ENCODE results near the gene DIDO1.
A peak's percentile ranks its signal among the peaks of the same experiment; 100 is the strongest.

DIDO1 gene

DNA sequence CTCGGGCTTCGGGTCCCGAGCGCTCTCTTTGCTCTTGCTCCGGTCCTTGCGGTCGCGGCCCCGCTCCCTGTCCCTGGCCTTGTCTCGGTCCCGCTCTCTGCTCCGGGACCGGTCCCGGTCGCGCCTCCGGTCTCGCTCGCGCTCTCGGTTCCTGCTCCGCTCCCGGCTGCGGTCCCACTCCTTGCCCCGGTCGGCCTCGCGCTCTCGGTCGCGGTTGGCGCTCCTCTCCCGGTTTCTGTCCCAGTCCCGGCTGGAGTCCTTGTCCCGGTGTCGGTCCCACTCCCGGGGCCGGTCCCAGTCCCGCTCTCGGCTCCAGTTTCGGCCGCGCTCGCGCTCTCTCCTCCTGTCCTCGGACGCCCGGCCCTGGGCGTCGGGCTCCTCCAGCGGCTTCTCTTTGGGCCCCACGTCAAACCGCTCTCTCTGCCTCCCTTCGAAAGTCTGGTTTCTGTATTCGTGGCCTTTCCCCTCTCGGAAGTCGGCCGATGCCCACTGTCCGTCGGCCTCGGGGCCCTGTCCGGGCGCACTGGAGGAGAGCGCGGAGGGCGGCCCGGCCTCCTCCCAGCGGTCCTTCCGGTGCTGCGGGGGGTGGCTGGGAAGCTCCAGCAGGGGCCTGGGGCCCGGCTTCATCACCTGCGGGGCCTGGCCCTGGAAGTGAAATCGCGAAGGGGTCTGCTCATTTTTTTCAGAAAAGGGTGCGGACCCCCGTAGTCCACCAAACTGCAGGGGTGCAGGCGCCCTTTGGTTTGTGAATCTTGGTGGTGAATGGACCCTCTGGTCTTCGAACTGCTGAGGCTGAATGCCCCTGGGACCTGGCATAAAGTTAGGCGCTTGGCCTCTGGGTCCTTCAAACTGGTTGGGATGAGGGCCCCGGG lies 46.8 kb downstream of the DIDO1 start:
- no peak for DNase-seq (ENCODE audit: low spot score)

DNA sequence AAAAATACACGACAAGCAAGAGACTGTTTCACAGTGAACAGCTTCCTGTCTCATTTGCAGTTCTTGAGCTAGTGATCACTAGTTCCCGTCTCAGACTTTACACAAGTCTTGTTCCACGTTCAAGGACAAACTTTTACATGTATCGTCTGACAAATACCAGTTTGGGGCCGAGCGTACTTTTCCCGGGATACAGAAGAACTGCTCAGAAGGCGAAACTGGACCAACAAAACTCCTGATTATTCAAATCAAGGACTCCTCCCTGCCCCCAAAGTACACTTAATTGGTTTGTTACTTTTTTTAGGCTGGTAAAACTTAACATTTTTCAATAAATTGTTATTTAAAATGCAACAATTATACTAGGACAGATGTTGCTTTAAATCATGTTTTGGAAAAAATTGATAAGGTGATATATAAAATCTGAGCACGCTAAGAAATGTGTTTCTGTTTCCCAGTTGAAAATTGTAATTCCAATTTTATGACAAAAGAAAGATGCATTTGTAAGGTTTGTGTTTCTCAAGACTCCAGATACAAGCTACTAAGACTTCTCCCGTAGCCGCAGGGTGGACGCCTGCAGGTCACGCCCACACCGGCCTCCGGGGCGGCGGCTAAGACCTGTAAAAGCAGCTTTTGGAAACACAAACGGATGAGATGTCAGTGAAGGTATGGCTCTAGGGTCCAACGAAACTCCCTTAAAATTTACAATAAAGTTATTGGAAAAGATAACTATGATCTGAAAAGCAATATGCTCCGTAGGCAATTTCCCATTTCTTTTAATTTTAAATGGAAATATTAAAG lies 47.9 kb downstream of the DIDO1 start:
- no peak for DNase-seq (ENCODE audit: low spot score)

DNA sequence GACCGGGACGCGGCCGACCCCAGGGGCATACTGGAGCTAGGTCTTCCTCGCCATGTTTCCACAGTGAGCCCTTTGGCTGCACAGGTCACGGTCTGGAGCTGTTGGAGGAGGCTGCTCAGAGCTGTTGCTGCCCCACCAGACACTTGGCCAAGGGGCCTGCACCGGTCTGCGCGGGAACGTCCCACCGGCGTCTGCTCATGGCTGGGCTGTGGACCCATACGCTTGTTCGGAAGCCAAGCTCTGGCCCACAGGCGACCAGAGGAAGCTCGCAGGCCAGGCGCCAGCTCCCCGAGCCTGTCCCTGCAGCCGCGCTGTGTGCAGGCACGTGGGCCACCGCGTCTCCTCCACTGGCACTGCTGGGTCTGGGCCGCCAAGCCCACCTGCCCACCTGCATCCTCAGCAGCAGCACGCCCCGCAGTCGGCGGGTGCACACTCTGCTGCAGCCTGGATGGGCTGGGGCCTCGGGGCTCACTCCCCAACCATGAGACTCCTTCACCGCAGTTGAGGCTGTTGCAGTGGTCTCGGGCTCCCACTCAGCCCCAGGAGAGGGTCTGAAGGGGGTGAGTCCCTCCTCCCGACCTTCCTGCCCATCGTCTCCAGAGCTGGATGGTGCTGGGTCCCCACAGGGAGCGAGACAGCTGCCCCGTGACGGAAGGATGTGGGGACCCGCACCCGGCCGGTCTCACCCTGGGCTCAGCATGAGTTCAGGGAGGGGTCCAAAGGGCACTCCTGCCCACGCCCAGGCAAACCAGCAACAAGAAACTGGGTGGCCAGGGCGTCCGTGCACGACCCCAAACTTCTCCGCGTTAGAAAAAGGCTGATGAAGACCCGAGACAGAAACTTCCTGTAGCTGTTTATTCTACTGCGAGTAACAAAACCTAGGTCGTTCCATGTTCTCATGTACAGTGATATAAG lies 49.1 kb downstream of the DIDO1 start:
- no peak for DNase-seq (ENCODE audit: low spot score)

DNA sequence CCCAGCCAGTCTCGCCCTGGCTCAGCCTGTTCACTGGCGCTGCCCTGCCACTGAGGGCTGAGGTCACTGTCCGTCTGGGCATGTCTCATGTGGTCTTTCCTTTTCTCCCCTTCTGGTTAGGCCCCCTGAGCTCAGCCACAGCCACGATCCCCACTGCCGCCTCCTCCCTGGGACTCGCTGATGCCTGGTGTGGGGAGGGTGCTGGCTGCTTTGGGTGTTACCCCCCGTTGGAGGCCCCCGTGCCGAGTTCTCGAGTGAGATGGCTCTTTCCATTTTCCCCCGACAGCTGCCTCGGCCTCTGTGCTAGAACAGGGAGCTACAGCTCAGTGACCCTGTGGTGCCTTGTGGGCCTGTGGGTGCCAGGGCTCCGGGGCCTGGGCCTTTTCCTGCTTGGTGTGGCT lies 49.8 kb downstream of the DIDO1 start:
- DNase-seq (ENCODE audit: low spot score) = no peak

DNA sequence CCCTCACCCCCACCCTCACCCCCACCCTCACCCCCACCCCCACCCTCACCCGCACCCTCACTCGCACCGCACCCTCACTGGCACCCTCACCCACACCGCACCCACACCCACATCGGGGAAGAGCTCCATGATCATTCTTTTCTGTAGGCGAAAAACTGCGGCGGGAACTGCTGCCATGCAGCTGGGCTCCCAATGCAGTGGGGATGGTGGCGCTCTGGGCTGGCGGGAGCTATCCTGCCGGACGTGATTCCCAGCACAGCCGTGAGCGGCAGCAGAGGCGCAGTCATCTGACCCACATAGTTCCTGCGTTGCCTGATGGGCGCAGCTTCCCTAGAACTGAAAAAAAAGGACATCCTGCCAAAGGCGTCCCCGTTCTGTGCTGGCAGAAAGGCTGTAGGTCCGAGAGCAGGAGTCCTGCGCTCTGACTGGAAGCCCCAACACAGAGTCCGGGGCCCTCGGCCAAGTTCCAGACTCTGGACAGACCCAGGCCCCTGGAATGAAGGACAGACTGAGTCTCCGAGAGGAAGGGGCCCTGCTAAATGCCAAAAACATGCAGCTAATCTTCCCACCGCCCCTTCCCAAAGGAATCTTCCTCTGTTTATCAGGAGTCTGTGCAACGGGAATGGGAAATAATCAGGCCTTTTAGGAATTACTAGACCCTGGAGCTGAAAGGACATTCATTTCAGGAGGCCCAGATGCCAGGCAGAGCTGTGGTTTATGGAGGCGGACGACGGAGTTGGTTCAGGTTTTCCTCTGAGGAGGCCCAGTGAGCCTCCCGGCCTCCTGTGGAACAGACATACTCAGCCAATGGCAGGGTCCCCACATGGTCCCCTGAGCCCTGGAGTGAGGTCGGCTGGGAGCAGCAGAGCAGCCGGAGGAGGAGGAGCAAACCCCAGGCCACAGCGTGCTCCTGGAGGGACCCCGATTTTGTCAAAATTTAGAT lies 50.6 kb downstream of the DIDO1 start:
- peak; percentile 81 for DNase-seq (ENCODE audit: low spot score)

DNA sequence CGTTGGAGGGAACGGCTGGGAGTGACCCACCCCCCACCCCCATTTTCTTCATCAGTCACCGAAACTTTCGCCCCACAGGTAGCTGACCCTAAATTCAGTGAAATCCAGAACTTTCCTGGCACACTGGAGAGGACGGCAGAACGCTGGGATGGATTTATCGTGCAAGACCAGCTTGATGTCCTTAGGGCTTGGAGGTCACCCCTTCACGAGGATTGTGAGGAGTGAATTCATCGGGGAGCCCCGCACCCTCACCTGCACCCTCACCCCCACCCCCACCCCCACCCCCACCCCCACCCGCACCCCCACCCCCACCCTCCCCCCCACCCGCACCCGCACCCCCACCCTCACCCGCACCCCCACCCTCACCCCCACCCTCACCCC lies 51.4 kb downstream of the DIDO1 start:
- no peak for DNase-seq (ENCODE audit: low spot score)

DNA sequence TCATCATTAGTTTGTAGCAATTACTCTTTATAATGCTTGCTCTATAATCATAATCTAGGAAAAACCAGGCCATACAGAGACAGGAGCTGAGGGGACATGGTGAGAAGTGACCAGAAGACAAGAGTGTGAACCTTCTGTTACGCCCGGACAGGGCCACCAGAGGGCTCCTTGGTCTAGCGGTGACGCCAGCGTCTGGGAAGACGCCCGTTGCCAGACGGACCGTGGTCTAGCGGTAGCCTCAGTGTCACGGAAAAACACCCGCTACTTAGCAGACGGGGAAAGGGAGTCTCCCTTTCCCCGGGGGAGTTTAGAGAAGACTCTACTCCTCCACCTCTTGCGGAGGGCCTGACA lies 52.6 kb downstream of the DIDO1 start:
- peak; percentile 43 for DNase-seq (ENCODE audit: low spot score)

DNA sequence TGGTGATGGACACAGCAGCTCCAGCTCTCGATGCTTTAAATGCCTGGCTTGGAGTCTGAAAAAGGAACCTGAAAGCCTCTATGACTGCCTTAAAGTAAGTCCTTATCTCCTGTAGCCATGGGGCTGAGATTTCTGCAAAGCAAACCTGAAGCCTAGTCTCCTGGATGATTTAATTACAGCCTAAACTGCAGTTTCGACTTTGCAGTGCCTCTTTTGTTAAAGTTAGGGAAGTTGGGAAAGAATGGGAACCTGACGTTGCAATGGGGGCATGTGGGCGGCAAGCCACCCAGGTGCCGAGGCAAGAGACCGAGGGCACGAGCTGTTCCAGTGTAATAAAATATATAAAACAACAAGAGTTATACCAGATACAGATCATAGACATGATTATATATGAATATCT lies 53.0 kb downstream of the DIDO1 start:
- no peak for DNase-seq (ENCODE audit: low spot score)

DNA sequence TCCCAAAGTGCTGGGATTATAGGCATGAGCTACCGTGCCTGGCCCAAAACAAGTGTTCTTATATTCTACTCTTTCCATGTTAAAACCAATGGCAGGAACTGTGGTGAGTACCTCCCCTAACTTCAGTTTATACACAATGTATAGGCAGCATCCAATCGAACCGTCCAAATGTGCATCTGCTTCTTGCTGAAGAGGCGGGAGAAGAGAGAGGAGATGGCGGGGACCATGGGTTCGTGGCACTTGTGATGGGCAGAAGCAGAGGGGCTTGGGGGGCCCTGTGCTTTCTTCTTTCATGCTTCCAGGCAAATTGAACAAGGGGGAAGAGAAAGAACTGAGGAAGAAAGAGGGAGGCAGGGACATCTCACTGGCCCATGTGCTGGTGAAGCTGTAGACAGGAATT lies 53.4 kb downstream of the DIDO1 start:
- DNase-seq (ENCODE audit: low spot score) = no peak

DNA sequence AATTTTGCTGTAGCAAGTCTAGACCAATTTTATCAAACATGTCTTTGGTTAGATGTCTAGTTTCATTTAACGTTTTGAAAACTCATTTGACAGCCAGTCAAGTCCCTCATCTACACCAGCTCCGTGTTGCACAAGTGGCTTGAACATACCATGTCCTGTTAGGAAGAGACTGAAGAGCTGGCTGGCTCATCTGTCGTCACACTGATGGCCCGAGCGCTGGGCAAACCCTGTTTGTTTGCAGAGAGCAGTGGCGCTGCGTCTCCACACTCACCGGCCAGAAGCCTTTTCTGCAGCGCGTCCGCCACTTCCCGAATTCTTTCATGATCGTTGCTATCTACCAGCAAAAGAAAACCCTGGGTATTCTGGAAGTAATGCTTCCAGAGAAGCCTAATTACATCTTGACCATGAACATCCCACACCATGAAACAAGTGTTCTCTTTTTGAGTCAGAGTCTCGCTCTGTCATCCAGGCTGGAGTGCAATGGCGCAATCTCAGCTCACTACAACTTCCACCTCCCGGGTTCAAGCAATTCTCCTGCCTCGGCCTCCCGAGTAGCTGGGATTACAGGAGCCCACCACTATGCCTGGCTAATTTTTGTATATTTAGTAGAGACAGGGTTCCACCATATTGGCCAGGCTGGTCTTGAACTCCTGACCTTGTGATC lies 54.0 kb downstream of the DIDO1 start:
- no peak for DNase-seq (ENCODE audit: low spot score)

DNA sequence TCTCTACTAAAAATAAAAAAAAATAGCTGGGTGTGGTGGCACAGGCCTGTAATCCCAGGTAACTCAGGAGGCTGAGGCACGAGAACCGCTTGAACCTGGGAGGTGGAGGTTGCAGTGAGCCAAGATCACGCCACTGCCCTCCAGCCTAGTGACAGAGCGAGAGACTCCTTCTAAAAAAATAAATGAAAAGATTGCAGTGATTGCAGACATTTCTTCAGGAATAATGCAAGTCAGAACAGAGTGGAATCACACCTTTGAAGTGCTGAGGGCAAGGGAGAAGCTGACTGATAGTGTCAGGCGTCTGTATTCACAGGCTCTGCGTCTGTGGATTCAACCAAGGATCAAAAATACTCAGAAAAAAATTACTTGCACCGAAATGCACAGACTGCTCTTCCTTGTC lies 62.1 kb downstream of the DIDO1 start:
- DNase-seq (ENCODE audit: low spot score) = no peak

DNA sequence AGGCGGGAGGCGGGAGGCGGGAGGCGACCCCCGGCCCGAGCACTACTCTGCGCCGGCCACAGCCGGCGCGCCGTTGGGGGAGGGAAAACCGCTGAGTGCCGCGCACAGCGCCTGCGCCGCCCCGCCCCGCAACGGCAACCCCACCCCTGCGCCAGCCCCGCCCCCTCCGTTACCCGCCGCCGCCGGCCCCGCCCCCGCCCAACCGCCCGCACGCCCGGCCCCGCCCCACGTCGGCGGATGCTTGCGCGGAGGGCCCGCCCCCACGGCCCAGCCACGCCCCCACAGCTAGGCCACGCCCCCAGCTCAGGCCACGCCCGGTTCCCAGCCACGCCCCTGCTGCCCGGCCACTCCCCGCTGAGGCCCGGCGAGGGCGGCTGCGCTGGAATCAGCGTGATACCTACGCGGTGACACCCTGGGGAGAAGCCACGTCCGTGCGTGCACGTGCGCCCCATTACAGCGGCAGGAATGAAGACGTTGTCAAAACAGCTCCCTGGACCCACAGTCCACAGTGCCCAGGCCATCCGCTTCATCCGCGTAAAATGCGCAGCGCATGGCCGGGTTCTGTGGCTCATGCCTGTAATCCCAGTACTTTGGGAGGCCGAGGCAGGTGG lies 64.5 kb downstream of the DIDO1 start, which contains the start of gene TCFL5:
Gene TCFL5, minus strand, starts transcription at position 97 of the 611 bp plus-strand sequence. CDS start 152 bp downstream, outside the sequence.
- peak; percentile 89 for DNase-seq (ENCODE audit: low spot score)

DNA sequence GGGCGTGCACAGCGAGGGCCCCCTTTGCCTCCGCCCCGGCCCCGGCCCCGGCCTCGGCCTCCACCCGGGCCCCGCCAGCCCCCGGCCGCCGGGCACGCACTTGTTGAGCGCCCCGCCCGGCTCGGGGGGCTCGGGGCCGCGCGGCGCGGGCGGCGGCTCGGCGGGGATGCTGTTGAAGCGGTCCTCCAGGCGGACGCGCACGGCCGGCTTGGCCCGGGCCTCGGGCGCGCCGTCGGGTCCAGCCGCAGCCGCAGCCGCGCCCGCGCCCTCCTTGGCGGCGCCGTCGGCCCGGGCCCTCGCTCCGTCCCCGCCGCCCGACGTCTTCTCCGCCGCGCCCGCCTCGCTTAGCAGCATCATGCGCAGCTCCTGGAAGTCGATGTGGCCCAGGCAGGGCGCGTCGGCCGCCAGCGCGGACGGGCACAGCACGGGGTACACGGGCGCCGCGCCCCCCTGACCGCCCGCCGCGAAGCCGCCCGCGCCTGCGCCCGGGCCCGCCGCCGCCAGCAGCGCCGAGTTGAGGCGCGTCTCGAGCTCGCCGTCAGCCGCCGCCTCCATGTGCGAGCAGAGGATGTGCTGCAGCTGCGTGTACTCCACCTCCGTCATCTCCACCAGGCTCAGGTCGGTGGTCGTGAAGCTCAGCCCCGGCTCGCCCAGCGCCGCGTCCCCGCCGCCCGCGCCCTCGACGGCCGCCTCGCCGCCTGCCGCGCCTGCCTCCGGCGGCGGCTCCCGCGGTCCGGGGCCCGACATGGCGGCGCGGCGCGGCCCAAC lies 65.2 kb downstream of the DIDO1 start:
- peak; percentile 29 for DNase-seq (ENCODE audit: low spot score)

DNA sequence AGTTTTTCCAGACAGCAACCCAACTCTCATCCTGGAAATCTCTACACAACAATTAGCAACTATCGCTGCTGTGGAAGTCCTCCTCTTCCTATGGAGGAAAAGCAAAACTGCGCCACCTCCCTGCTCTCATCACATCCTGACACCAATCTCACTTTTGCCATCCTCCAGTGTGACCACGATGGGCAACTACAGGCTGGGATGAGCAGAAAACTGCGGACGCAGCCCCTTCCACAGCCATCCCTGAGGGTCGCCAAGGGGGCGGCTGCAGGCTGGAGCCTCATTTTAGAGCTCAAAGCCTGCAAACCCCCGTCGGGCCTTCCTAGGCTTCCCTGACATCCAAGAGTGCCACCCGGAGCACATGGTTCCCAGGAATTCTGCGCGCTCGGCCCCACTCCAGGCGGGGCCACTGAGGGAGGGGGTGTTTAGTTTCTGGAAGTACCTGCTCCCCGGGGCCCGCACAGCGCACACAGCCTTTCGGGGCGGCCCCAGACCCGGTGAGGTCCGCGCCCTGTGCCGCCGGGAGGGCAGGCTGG lies 65.8 kb downstream of the DIDO1 start:
- DNase-seq (ENCODE audit: low spot score) = no peak

DNA sequence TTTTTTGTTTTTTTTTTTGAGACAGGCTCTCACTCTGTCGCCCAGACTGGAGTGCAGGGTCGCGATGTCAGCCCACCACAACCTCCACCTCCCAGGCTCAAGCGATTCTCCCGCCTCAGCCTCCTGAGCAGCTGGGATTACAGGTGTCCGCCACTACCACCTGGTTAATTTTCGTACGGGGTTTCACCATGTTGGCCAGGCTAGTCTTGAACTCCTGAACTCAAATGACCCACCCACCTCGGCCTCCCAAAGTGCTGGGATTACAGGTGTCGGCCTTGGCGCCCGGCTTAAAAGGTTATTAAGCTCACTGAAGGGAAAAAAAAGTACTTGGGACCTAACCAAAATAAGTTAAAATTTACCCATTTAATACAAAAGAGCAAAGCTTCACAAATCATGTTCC lies 66.6 kb downstream of the DIDO1 start:
- DNase-seq (ENCODE audit: low spot score) = no peak

DNA sequence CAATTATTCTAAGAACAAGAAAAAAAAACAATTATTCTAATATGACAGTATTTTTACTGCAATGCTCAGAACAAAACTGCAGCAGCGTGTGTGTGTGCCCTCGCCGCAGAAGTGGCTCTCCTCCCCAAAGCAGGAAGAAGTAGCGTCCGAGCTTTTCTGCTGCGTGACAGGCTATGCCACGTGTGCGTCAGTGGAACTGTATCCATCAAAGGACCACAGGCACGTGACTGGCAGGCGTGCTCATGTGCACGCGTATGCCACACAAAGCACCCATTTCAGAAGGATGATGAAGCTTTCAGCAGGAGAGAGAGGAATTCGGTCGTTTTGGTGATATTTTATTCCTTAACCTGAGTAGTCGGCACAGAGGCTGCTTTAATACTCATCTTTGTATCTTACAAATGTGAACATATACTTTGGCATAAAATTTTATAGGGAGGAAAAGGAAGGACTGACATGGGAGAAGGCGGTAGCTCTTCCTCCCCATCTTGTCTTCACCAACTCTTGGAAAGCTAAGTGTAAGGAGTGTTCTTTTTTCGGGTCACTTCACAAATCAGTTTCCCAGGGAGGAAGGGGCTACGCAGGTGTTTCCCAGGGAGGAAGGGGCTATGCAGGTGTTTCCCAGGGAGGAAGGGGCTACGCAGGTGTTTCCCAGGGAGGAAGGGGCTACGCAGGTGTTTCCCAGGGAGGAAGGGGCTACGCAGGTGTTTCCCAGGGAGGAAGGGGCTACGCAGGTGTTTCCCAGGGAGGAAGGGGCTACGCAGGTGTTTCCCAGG lies 68.1 kb downstream of the DIDO1 start:
- DNase-seq (ENCODE audit: low spot score) = no peak

DNA sequence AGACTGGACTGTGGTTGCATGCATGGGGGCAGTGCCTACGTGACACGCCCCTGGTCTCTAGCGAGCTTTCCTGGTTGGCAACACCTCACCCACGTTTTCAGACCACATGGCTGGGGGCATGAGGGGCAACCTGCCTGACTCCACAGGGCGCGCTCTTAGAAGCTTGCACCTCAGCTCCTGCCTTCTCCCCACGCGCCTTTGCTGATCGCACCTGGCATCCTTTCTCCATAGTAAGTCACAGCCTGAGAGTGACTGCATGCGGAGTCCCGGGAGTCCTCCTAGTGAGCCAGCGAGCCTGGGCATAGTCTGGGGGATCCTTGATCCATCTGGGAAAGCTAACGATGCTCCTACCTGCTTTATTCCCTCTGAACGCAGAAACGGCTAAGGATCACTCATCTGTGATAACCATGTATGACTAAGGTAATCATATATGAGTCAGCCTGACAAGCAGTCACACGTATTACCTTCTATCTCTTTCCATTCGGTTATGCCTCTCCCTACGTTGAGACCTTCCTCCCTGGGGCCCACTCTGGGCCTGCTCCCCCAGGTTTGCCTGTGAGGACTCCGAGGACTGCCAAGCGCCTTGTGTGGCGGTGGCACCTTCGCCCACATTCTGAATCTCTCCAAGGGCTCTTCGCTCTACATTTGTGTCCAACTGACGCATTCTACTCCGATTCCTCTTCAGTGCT lies 69.2 kb downstream of the DIDO1 start:
- DNase-seq (ENCODE audit: low spot score) = no peak

DNA sequence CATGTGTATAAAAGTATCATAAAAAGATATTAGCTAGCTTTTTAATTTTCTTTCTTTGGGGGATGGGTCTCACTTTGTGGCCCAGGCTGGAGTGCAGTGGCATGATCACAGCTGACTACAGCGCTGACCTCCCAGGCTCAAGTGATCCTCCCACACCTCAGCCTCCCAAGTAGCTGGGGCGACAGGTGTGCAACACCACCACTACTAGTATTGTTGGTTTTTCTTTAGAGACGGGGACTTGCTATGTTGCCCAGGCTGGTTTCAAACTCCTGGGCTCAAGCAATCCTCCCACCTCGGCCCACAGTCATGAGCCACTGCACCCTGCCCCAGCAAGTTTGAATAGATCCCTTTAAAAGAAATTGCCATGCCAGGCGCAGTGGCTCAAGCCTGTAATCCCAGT lies 71.2 kb downstream of the DIDO1 start:
- no peak for DNase-seq (ENCODE audit: low spot score)
